Psoas muscle (tissue), 8 donors: ENCODE data around the gene KCTD16. TPM values are rescaled to one million over a fixed set of nuclear protein-coding genes. Genes with fewer than 3 reads are reported as not detected.

Experiments used
- ATAC-seq, 4 donors: fragments of 200-7000 bp; cut with Tn5 transposase; one replicate each; pipeline ENCODE4 v1.9.1; 2020; ENCODE audit warnings: moderate library complexity in 3 of 4, mild to moderate bottlenecking in 2 of 4
- DNase-seq, 2 donors: peaks; one replicate each; pipeline ENCODE4 v3.0.0-alpha.2; 2020
- H3K27ac ChIP-seq: fragments of 200-600 bp; one replicate; pipeline ENCODE4 v1.8.0; 2022
- H3K27me3 ChIP-seq, 3 donors: fragments of 200-600 bp in 1 of 3; one replicate each; pipeline versions ENCODE4 v1.6.1 to v1.8.0; 2013 to 2022; ENCODE audit warnings: low read length in 2 of 3, mild to moderate bottlenecking in 2 of 3, moderate library complexity in 1 of 3; ENCODE audit not compliant: insufficient read depth in 3 of 3
- H3K36me3 ChIP-seq, 2 donors: fragments of 200-600 bp in 1 of 2; one replicate each; pipeline versions ENCODE4 v1.6.1 to v1.8.0; 2013 to 2022; ENCODE audit warnings: low read depth in 1 of 2, mild to moderate bottlenecking in 1 of 2, moderate library complexity in 1 of 2; ENCODE audit not compliant: insufficient read depth in 1 of 2
- H3K4me1 ChIP-seq: fragments of 200-600 bp; one replicate; pipeline ENCODE4 v1.8.0; 2022
- H3K4me3 ChIP-seq: fragments of 200-600 bp; one replicate; pipeline ENCODE4 v1.8.0; 2022; ENCODE audit warnings: mild to moderate bottlenecking
- H3K9me3 ChIP-seq: fragments of 200-600 bp; one replicate; pipeline ENCODE4 v1.8.0; 2022
- WGBS, 3 donors: extraction: QIAGEN DNeasy Blood & Tissue Kit; methylation state at CpG; one replicate each; pipeline versions ENCODE4 v1.1.6 to v1.1.7; 2013; 5-methylcytosine and 5-hydroxymethylcytosine counted together
- intact Hi-C, 2 donors: fragments of 100-400 bp; cut with DNase I; formaldehyde crosslinking; loops; one replicate each; pipeline versions ENCODE4 v1.11.0 to v1.14.2; 2022
- polyA plus RNA-seq, 3 donors: library from polyadenylated mRNA; stranded (reverse); fragments of 200-250 nt; gene quantifications; one replicate each; pipeline ENCODE4 v1.2.3, GENCODE V29; 2013
- total RNA-seq, 4 donors: library from RNA; stranded (reverse); fragmentation: NEBNext Ultra II Directional in 2 of 4; extraction: Animal tissue kit (Norgen Biotek cat#: 25700) in 2 of 4; gene quantifications; one replicate each; pipeline versions ENCODE4 v1.2.1 to v1.2.4, GENCODE V29; 2021 to 2023
- TF ChIP-seq, protein P1 (sequence below): fragments of 200-600 bp; IDR thresholded peaks from one replicate; pipeline ENCODE4 v1.8.0; 2022; ENCODE audit warnings: antibody characterized with exemption
- donor health status: healthy with polysubstance abuse.
- donor health status: DM: no; HTN: no; CAD: no; lungs with moderate emphysema.
- donor health status: Bipolar disorder and iron deficiency.
- donor health status: healthy.
- donor health status: DM: yes; HTN: yes; CAD: no.
- donor health status: DM: no; HTN: no; CAD: no.
- donor health status: DM: no; HTN: no; CAD: no.
- donor health status: DM: yes; HTN: yes; CAD: no.

KCTD16 gene
- total and polyA plus RNA-seq, 7 donors: 0.01 to 0.04 (median 0.01) TPM; not detected in 4

DNA sequence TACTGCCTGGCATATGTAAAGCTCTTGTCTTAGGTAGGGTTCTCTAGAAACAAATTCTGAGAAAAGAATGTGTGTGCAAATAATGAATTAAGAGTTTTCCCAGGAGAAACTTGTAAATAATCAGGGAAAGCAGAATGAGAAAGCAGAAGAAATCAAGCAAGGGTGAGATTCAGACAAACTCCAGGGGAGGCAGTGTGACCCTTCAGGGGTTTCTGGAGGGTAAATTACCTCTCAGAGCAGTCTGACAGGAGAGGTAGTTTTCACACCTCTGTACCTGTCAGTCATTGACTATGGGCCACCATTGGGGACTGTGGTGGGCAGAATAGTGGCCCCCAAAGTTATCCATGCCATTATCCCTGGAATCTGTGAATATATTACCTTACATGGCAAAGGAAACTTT, 124.6 kb downstream of the KCTD16 start:
- H3K27me3 ChIP-seq: no peaks in the 10 kb centered on the region
- no peaks in the 10 kb centered on the region for H3K9me3 ChIP-seq
- H3K36me3 ChIP-seq: no peaks in the 10 kb centered on the region
- H3K4me1 ChIP-seq: no peaks in the 10 kb centered on the region
- H3K4me3 ChIP-seq: no peak overlapping the region
- intact Hi-C loops: no loop called here
- H3K27ac ChIP-seq: no peak overlapping the region
- TF ChIP-seq, protein P1, sequence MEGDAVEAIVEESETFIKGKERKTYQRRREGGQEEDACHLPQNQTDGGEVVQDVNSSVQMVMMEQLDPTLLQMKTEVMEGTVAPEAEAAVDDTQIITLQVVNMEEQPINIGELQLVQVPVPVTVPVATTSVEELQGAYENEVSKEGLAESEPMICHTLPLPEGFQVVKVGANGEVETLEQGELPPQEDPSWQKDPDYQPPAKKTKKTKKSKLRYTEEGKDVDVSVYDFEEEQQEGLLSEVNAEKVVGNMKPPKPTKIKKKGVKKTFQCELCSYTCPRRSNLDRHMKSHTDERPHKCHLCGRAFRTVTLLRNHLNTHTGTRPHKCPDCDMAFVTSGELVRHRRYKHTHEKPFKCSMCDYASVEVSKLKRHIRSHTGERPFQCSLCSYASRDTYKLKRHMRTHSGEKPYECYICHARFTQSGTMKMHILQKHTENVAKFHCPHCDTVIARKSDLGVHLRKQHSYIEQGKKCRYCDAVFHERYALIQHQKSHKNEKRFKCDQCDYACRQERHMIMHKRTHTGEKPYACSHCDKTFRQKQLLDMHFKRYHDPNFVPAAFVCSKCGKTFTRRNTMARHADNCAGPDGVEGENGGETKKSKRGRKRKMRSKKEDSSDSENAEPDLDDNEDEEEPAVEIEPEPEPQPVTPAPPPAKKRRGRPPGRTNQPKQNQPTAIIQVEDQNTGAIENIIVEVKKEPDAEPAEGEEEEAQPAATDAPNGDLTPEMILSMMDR: no peak
- ATAC-seq: no peak
- DNase-seq: no peak

DNA sequence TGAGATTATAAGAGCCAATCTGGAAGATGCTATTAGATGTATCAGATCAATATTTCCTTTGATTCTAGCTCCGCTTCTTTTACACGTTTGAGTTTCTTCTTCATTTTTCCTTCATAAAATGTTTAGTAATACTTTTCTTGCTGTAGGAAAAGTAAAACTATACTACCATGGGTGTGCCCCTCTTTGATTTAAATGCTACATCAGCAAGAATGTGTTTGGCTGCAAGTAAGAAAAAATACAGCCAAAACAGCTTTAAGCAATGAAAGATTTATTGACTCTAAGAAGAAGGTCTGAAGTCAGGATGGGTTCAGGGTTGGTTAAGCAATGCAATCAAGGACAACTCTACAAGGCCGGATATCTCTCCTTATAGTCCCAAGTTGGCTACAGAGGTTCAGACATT, 126.4 kb downstream of the KCTD16 start:
- no peak for DNase-seq
- no peak overlapping the region for H3K4me3 ChIP-seq
- no peak overlapping the region for H3K27ac ChIP-seq
- TF ChIP-seq, protein P1: no peak
- H3K9me3 ChIP-seq: no peaks in the 10 kb centered on the region
- WGBS, 3 donors: 90 to 94% (median 91%) methylated on average over 3 of the region's 3 CpGs
- H3K27me3 ChIP-seq: no peaks in the 10 kb centered on the region
- intact Hi-C loops: no loop called here
- H3K36me3 ChIP-seq: no peaks in the 10 kb centered on the region
- ATAC-seq: no peak
- H3K4me1 ChIP-seq: no peaks in the 10 kb centered on the region

- ATAC-seq (no peak), DNase-seq (no peak)
- no peaks in the 10 kb centered on the region for H3K9me3 ChIP-seq
- no peak overlapping the region for H3K4me3 ChIP-seq
- WGBS, 3 donors: 73 to 81% (median 81%) methylated on average over 3 of the region's 3 CpGs
- H3K4me1 ChIP-seq: no peaks in the 10 kb centered on the region
- TF ChIP-seq, protein P1: no peak
- H3K27me3 ChIP-seq: no peaks in the 10 kb centered on the region
- no peak overlapping the region for H3K27ac ChIP-seq
- no peaks in the 10 kb centered on the region for H3K36me3 ChIP-seq
- intact Hi-C loops: no loop called here
Observed at GRCh38 chr5:144298658-144299057, 128.0 kb downstream of the KCTD16 start.

- Histone ChIP-seq H3K36me3 (no peaks in the 10 kb centered on the region), H3K27ac (no peak overlapping the region), H3K27me3 (no peaks in the 10 kb centered on the region), H3K4me1 (no peaks in the 10 kb centered on the region), H3K4me3 (no peak overlapping the region), H3K9me3 (no peaks in the 10 kb centered on the region)
- DNase-seq (no peak), ATAC-seq (no peak)
- intact Hi-C loops: no loop called here
- TF ChIP-seq, protein P1: no peak
- WGBS, 3 donors: 72 to 86% (median 86%) methylated on average over 3 of the region's 3 CpGs
Observed at GRCh38 chr5:144304688-144305087, 134.0 kb downstream of the KCTD16 start.

- Histone ChIP-seq H3K27ac (no peak overlapping the region), H3K27me3 (no peaks in the 10 kb centered on the region)
Observed at GRCh38 chr5:144307736-144308135, 137.1 kb downstream of the KCTD16 start.

More at GRCh38 chr5:144307736-144308135, 137.1 kb downstream of the KCTD16 start:
- 29 to 40% (median 39%) methylated on average over 4 of the region's 4 CpGs for WGBS, 3 donors
- DNase-seq: no peak
- no peak for ATAC-seq
- Histone ChIP-seq H3K4me3 (no peak overlapping the region), H3K36me3 (no peaks in the 10 kb centered on the region), H3K9me3 (no peaks in the 10 kb centered on the region), H3K4me1 (no peaks in the 10 kb centered on the region)
- TF ChIP-seq, protein P1: no peak
- intact Hi-C loops: no loop called here
